ACC112 (cell line): ENCODE results near the gene MDK.

Source experiments
- H2AFZ ChIP-seq: fragments of 200-600 bp; sonication (generic); one replicate; pipeline ENCODE4 v1.6.0; 2017; ENCODE audit warnings: antibody characterized with exemption, low read length; ENCODE audit not compliant: unreplicated experiment
- H3K27ac ChIP-seq: fragments of 200-600 bp; sonication (generic); 2 replicates; pipeline ENCODE4 v1.5.1; 2014; ENCODE audit warnings: low read depth, mild to moderate bottlenecking, antibody characterized with exemption, low read length, moderate library complexity
- H3K27me3 ChIP-seq: fragments of 200-600 bp; sonication (generic); 2 replicates; pipeline ENCODE4 v1.6.1; 2014; ENCODE audit warnings: mild to moderate bottlenecking, antibody characterized with exemption, low read length, moderate library complexity, mixed read lengths; ENCODE audit not compliant: insufficient read depth
- H3K36me3 ChIP-seq: fragments of 200-600 bp; sonication (generic); 2 replicates; pipeline ENCODE4 v1.6.1; 2016; ENCODE audit warnings: mild to moderate bottlenecking, antibody characterized with exemption, low read length, moderate library complexity, mixed read lengths; ENCODE audit not compliant: insufficient read depth
- H3K4me1 ChIP-seq: fragments of 200-600 bp; sonication (generic); one replicate; pipeline ENCODE4 v1.6.1; 2016; ENCODE audit warnings: low read length, mixed read lengths; ENCODE audit not compliant: insufficient read depth, unreplicated experiment, control insufficient read depth
- H3K4me3 ChIP-seq: fragments of 200-600 bp; sonication (generic); 2 replicates; pipeline ENCODE4 v1.5.1; 2014; ENCODE audit warnings: mild to moderate bottlenecking, low read depth, low read length
- H3K79me2 ChIP-seq: fragments of 200-600 bp; sonication (generic); one replicate; pipeline ENCODE4 v1.6.0; 2016; ENCODE audit warnings: low read length; ENCODE audit not compliant: control insufficient read depth, unreplicated experiment, insufficient read depth

The MDK gene

GRCh38 chr11:46391578-46392420 is 10.3 kb downstream of the MDK start, which contains the start of gene CHRM4:
Gene CHRM4 (minus strand): TSS chr11:46391776. CDS start chr11:46386557, 5,219 bp downstream.
- peaks cover 38% of the 10 kb centered on the region for H3K27me3 ChIP-seq
- peaks cover 8% of the 10 kb centered on the region for H3K4me1 ChIP-seq
- H3K36me3 ChIP-seq, result no peaks in the 10 kb centered on the region
- no peak within 1 kb of the TSS for H2AFZ ChIP-seq
- H3K4me3 ChIP-seq, result peak within 1 kb of the TSS; percentile 74
- no peaks in the 10 kb centered on the region for H3K79me2 ChIP-seq
- no peak within 1 kb of the TSS for H3K27ac ChIP-seq

GRCh38 chr11:46392421-46393230 is 11.2 kb downstream of the MDK start:
- Histone ChIP-seq H3K79me2 (no peaks in the 10 kb centered on the region), H3K27ac (no peak overlapping the region), H3K27me3 (peaks cover 38% of the 10 kb centered on the region), H3K36me3 (0 out of 2 replicates have a peak, but pooled peaks cover 3% of the 10 kb centered on the region), H3K4me3 (peak overlapping the region; percentile 74), H2AFZ (no peak overlapping the region), H3K4me1 (peaks cover 8% of the 10 kb centered on the region)

GRCh38 chr11:46393231-46393616 is 11.8 kb downstream of the MDK start:
- Histone ChIP-seq H2AFZ (no peak overlapping the region), H3K79me2 (no peaks in the 10 kb centered on the region), H3K4me1 (peaks cover 8% of the 10 kb centered on the region), H3K4me3 (no peak overlapping the region), H3K27me3 (peaks cover 33% of the 10 kb centered on the region), H3K27ac (no peak overlapping the region), H3K36me3 (0 out of 2 replicates have a peak, but pooled peaks cover 3% of the 10 kb centered on the region)

GRCh38 chr11:46393759-46394158 is 12.3 kb downstream of the MDK start:
- H2AFZ ChIP-seq, result no peak overlapping the region
- no peak overlapping the region for H3K27ac ChIP-seq
- 0 out of 2 replicates have a peak, but pooled peaks cover 3% of the 10 kb centered on the region for H3K36me3 ChIP-seq
- H3K4me1 ChIP-seq, result peaks cover 4% of the 10 kb centered on the region
- no peaks in the 10 kb centered on the region for H3K79me2 ChIP-seq
- H3K27me3 ChIP-seq, result peaks cover 27% of the 10 kb centered on the region
- no peak overlapping the region for H3K4me3 ChIP-seq

- H2AFZ ChIP-seq, result no peak overlapping the region
- no peaks in the 10 kb centered on the region for H3K27me3 ChIP-seq
- H3K79me2 ChIP-seq, result no peaks in the 10 kb centered on the region
- no peak overlapping the region for H3K4me3 ChIP-seq
- H3K4me1 ChIP-seq, result no peaks in the 10 kb centered on the region
- H3K36me3 ChIP-seq, result 0 out of 2 replicates have a peak, but pooled peaks cover 3% of the 10 kb centered on the region
- no peak overlapping the region for H3K27ac ChIP-seq
Observed at GRCh38 chr11:46397526-46397925, 16.1 kb downstream of the MDK start.

GRCh38 chr11:46402957-46403902 is 21.8 kb downstream of the MDK start:
- Histone ChIP-seq H3K27me3 (no peaks in the 10 kb centered on the region), H3K27ac (no peak overlapping the region), H2AFZ (no peak overlapping the region), H3K36me3 (no peaks in the 10 kb centered on the region), H3K4me3 (no peak overlapping the region), H3K79me2 (no peaks in the 10 kb centered on the region), H3K4me1 (no peaks in the 10 kb centered on the region)

DNA sequence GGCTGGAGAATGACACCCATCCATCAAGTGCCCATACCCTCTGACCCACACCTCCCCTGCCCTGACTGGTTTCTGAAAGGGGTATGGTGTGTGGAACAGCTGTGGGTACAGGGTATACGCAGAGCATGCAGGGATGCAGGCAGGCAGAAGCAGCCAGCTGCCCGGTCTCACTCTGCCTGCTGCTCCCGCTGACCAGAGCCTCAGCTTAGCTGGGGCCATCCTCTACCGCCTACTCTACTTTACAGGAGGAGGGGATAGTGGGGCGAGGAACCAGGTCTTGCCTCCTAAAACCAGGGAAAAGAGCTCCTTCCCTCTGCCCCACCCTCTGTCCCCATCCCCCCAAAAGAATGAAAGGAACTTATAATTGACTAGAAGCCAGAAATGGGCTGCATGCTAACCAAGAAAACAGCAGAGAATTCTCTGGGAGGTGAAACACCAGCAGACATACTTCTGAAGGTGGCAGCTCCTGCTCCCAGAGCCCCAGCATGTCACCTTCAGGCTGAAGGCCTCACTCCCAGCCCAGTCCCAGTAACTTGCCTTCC is 23.1 kb downstream of the MDK start:
- Histone ChIP-seq H3K79me2 (no peaks in the 10 kb centered on the region), H3K36me3 (no peaks in the 10 kb centered on the region), H3K27ac (no peak overlapping the region), H3K4me3 (no peak overlapping the region), H3K4me1 (no peaks in the 10 kb centered on the region), H3K27me3 (no peaks in the 10 kb centered on the region), H2AFZ (no peak overlapping the region)

GRCh38 chr11:46407635-46408034 is 26.2 kb downstream of the MDK start:
- H3K79me2 ChIP-seq, result no peaks in the 10 kb centered on the region
- H2AFZ ChIP-seq, result no peak overlapping the region
- no peaks in the 10 kb centered on the region for H3K27me3 ChIP-seq
- H3K27ac ChIP-seq, result no peak overlapping the region
- H3K36me3 ChIP-seq, result no peaks in the 10 kb centered on the region
- no peak overlapping the region for H3K4me3 ChIP-seq
- no peaks in the 10 kb centered on the region for H3K4me1 ChIP-seq

DNA sequence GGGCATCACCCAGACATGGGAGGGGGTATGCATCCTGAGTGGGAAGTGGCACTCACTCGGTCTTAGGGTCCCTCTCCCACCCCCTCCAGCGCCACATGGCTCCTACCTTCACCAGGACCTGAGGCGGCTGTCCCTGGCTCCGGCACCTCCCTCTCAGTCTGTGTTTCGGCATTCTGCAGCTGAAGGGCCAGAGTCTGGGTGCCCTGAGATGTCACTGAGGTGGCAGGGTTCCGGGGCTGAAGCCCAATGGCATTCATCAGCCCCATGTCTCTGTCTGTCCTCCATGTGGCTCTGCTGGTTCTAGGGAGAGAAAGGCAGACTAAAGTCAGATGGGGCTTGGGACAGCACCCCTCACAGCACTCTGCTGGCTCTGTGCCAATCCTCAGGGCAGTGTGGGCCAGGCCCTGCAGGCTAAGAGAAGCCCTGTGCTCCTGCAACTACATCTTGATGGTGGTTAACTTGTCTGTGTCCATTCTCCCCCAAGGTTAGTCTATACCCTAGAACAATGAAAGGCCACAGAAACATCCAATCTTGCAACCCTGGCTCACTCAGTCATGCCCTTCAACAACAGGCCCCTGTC is 27.0 kb downstream of the MDK start:
- H3K4me3 ChIP-seq, result no peak overlapping the region
- no peaks in the 10 kb centered on the region for H3K27me3 ChIP-seq
- H3K4me1 ChIP-seq, result no peaks in the 10 kb centered on the region
- H3K36me3 ChIP-seq, result no peaks in the 10 kb centered on the region
- no peak overlapping the region for H3K27ac ChIP-seq
- H2AFZ ChIP-seq, result no peak overlapping the region
- no peaks in the 10 kb centered on the region for H3K79me2 ChIP-seq
